ENCODE results near the gene SLC38A5.

DNA sequence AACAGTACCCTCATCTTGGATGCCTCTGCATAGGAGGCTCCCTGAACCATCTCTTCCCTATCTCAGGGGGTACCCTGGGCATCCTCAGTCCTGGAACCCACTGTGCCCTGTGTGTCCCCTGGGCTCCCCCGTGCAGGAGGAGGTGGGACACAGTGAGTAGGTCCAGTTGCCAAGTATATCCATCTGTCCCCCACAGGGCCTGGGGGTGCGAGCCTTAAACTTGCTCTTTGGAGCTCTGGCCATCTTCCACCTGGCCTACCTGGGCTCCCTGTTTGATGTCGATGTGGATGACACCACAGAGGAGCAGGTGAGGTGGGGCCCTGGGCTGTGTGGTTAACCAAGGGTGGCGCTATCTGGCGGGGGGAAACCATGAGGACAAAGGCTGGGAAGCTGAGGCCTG lies 46.9 kb upstream of the SLC38A5 start:
- no peak for TF ChIP-seq EZH2 (IDR thresholded peaks at IDR 0.05; ENCODE audit: insufficient read depth, low read length)
- TF ChIP-seq, protein P1, sequence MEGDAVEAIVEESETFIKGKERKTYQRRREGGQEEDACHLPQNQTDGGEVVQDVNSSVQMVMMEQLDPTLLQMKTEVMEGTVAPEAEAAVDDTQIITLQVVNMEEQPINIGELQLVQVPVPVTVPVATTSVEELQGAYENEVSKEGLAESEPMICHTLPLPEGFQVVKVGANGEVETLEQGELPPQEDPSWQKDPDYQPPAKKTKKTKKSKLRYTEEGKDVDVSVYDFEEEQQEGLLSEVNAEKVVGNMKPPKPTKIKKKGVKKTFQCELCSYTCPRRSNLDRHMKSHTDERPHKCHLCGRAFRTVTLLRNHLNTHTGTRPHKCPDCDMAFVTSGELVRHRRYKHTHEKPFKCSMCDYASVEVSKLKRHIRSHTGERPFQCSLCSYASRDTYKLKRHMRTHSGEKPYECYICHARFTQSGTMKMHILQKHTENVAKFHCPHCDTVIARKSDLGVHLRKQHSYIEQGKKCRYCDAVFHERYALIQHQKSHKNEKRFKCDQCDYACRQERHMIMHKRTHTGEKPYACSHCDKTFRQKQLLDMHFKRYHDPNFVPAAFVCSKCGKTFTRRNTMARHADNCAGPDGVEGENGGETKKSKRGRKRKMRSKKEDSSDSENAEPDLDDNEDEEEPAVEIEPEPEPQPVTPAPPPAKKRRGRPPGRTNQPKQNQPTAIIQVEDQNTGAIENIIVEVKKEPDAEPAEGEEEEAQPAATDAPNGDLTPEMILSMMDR (IDR thresholded peaks at IDR 0.05; ENCODE audit: insufficient read depth, low read depth, low read length), result no peak
